ACC112 (cell line): ENCODE measurements around the gene TMEM131L.

Source experiments
- H2AFZ ChIP-seq: fragments of 200-600 bp; sonication (generic); one replicate; pipeline ENCODE4 v1.6.0; 2017; ENCODE audit warnings: antibody characterized with exemption, low read length; ENCODE audit not compliant: unreplicated experiment
- H3K27ac ChIP-seq: fragments of 200-600 bp; sonication (generic); 2 replicates; pipeline ENCODE4 v1.5.1; 2014; ENCODE audit warnings: low read depth, mild to moderate bottlenecking, antibody characterized with exemption, low read length, moderate library complexity
- H3K27me3 ChIP-seq: fragments of 200-600 bp; sonication (generic); 2 replicates; pipeline ENCODE4 v1.6.1; 2014; ENCODE audit warnings: mild to moderate bottlenecking, antibody characterized with exemption, low read length, moderate library complexity, mixed read lengths; ENCODE audit not compliant: insufficient read depth
- H3K36me3 ChIP-seq: fragments of 200-600 bp; sonication (generic); 2 replicates; pipeline ENCODE4 v1.6.1; 2016; ENCODE audit warnings: mild to moderate bottlenecking, antibody characterized with exemption, low read length, moderate library complexity, mixed read lengths; ENCODE audit not compliant: insufficient read depth
- H3K4me1 ChIP-seq: fragments of 200-600 bp; sonication (generic); one replicate; pipeline ENCODE4 v1.6.1; 2016; ENCODE audit warnings: low read length, mixed read lengths; ENCODE audit not compliant: insufficient read depth, unreplicated experiment, control insufficient read depth
- H3K4me3 ChIP-seq: fragments of 200-600 bp; sonication (generic); 2 replicates; pipeline ENCODE4 v1.5.1; 2014; ENCODE audit warnings: mild to moderate bottlenecking, low read depth, low read length
- H3K79me2 ChIP-seq: fragments of 200-600 bp; sonication (generic); one replicate; pipeline ENCODE4 v1.6.0; 2016; ENCODE audit warnings: low read length; ENCODE audit not compliant: control insufficient read depth, unreplicated experiment, insufficient read depth

TMEM131L gene

GRCh38 chr4:153622093-153622492 is 155.9 kb downstream of the TMEM131L start:
- H3K27me3 ChIP-seq: no peaks in the 10 kb centered on the region
- H3K36me3 ChIP-seq: no peaks in the 10 kb centered on the region
- H3K79me2 ChIP-seq: no peaks in the 10 kb centered on the region
- H2AFZ ChIP-seq: no peak overlapping the region
- no peak overlapping the region for H3K4me3 ChIP-seq
- no peaks in the 10 kb centered on the region for H3K4me1 ChIP-seq
- no peak overlapping the region for H3K27ac ChIP-seq

- Histone ChIP-seq H3K36me3 (no peaks in the 10 kb centered on the region), H3K4me1 (no peaks in the 10 kb centered on the region), H3K27ac (no peak overlapping the region), H3K79me2 (no peaks in the 10 kb centered on the region), H3K4me3 (no peak overlapping the region), H2AFZ (no peak overlapping the region), H3K27me3 (no peaks in the 10 kb centered on the region)
Observed at GRCh38 chr4:153622778-153623240, 156.6 kb downstream of the TMEM131L start.

DNA sequence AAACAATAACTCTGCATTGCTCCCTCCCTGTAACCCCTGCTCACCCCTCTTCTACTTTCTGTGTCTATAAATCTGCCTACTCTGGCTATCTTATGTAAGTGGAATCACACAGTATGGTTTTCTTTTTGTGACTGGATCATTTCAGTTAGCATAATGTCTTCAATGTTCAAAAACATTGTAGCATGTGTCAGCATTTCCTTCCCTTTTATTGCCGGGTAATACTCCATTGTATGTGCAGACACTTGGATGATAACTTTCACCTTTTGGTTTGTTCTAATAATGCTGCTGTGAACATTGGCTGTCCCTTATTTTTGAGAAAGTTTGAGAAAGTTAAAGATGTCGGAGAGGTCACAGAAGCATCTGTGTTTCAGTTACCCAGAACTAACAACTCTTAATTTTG is 157.3 kb downstream of the TMEM131L start:
- H3K27ac ChIP-seq: no peak overlapping the region
- no peaks in the 10 kb centered on the region for H3K27me3 ChIP-seq
- no peak overlapping the region for H3K4me3 ChIP-seq
- no peaks in the 10 kb centered on the region for H3K4me1 ChIP-seq
- H3K36me3 ChIP-seq: no peaks in the 10 kb centered on the region
- H2AFZ ChIP-seq: no peak overlapping the region
- H3K79me2 ChIP-seq: no peaks in the 10 kb centered on the region

GRCh38 chr4:153628796-153629315 is 162.7 kb downstream of the TMEM131L start:
- Histone ChIP-seq H3K36me3 (peaks cover 11% of the 10 kb centered on the region; the same call in 1 of the 2 replicates), H3K27me3 (no peaks in the 10 kb centered on the region), H3K4me1 (no peaks in the 10 kb centered on the region), H2AFZ (no peak overlapping the region), H3K4me3 (no peak overlapping the region), H3K79me2 (no peaks in the 10 kb centered on the region), H3K27ac (no peak overlapping the region)

- no peak overlapping the region for H3K27ac ChIP-seq
- no peaks in the 10 kb centered on the region for H3K27me3 ChIP-seq
- no peak overlapping the region for H2AFZ ChIP-seq
- no peak overlapping the region for H3K4me3 ChIP-seq
- peaks cover 11% of the 10 kb centered on the region; the same call in 1 of the 2 replicates for H3K36me3 ChIP-seq
- H3K79me2 ChIP-seq: no peaks in the 10 kb centered on the region
- H3K4me1 ChIP-seq: no peaks in the 10 kb centered on the region
Observed at GRCh38 chr4:153629776-153630175, 163.6 kb downstream of the TMEM131L start.

- Histone ChIP-seq H2AFZ (no peak overlapping the region), H3K27ac (no peak overlapping the region), H3K36me3 (peaks cover 11% of the 10 kb centered on the region; the same call in 1 of the 2 replicates), H3K27me3 (no peaks in the 10 kb centered on the region), H3K79me2 (no peaks in the 10 kb centered on the region), H3K4me1 (no peaks in the 10 kb centered on the region), H3K4me3 (no peak overlapping the region)
Observed at GRCh38 chr4:153634738-153635353, 168.7 kb downstream of the TMEM131L start.

GRCh38 chr4:153635846-153636245 is 169.7 kb downstream of the TMEM131L start:
- H3K36me3 ChIP-seq: 0 out of 2 replicates have a peak, but pooled peaks cover under 1% of the 10 kb centered on the region
- H2AFZ ChIP-seq: no peak overlapping the region
- H3K4me1 ChIP-seq: no peaks in the 10 kb centered on the region
- H3K79me2 ChIP-seq: no peaks in the 10 kb centered on the region
- no peak overlapping the region for H3K4me3 ChIP-seq
- H3K27ac ChIP-seq: no peak overlapping the region
- no peaks in the 10 kb centered on the region for H3K27me3 ChIP-seq

GRCh38 chr4:153637201-153637600 is 171.0 kb downstream of the TMEM131L start:
- H3K79me2 ChIP-seq: no peaks in the 10 kb centered on the region
- H3K4me3 ChIP-seq: no peak overlapping the region
- H3K36me3 ChIP-seq: no peaks in the 10 kb centered on the region
- H3K27me3 ChIP-seq: no peaks in the 10 kb centered on the region
- H3K27ac ChIP-seq: no peak overlapping the region
- no peak overlapping the region for H2AFZ ChIP-seq
- no peaks in the 10 kb centered on the region for H3K4me1 ChIP-seq

- H2AFZ ChIP-seq: no peak overlapping the region
- no peaks in the 10 kb centered on the region for H3K36me3 ChIP-seq
Observed at GRCh38 chr4:153638011-153638410, 171.9 kb downstream of the TMEM131L start.

GRCh38 chr4:153638999-153639398 is 172.8 kb downstream of the TMEM131L start:
- Histone ChIP-seq H3K4me1 (no peaks in the 10 kb centered on the region), H3K36me3 (no peaks in the 10 kb centered on the region), H3K4me3 (no peak overlapping the region)

More at GRCh38 chr4:153638011-153638410, 171.9 kb downstream of the TMEM131L start:
- H3K4me3 ChIP-seq: no peak overlapping the region
- H3K27ac ChIP-seq: no peak overlapping the region
- no peaks in the 10 kb centered on the region for H3K4me1 ChIP-seq
- no peaks in the 10 kb centered on the region for H3K27me3 ChIP-seq
- no peaks in the 10 kb centered on the region for H3K79me2 ChIP-seq

More at GRCh38 chr4:153638999-153639398, 172.8 kb downstream of the TMEM131L start:
- Histone ChIP-seq H2AFZ (no peak overlapping the region), H3K27ac (no peak overlapping the region), H3K79me2 (no peaks in the 10 kb centered on the region), H3K27me3 (no peaks in the 10 kb centered on the region)
